Activated CD4-positive, alpha-beta T cell treated with anti-CD3 and anti-CD28 coated beads, Interleukin-2, amount 50 U/mL, for 48 hours (primary cell): ENCODE measurements around the gene S1PR3.
A peak's percentile ranks its signal among the peaks of the same experiment; 100 is the strongest.
"Not testable (repeated sequence)": the region's sequence is repeated elsewhere in the genome, so short reads cannot be mapped to it uniquely, and the experiment has no call there.

Experiments used
- DNase-seq, 2 experiments: peaks; one replicate each; pipeline ENCODE4 v3.0.0-alpha.2; 2020

Gene S1PR3

DNA sequence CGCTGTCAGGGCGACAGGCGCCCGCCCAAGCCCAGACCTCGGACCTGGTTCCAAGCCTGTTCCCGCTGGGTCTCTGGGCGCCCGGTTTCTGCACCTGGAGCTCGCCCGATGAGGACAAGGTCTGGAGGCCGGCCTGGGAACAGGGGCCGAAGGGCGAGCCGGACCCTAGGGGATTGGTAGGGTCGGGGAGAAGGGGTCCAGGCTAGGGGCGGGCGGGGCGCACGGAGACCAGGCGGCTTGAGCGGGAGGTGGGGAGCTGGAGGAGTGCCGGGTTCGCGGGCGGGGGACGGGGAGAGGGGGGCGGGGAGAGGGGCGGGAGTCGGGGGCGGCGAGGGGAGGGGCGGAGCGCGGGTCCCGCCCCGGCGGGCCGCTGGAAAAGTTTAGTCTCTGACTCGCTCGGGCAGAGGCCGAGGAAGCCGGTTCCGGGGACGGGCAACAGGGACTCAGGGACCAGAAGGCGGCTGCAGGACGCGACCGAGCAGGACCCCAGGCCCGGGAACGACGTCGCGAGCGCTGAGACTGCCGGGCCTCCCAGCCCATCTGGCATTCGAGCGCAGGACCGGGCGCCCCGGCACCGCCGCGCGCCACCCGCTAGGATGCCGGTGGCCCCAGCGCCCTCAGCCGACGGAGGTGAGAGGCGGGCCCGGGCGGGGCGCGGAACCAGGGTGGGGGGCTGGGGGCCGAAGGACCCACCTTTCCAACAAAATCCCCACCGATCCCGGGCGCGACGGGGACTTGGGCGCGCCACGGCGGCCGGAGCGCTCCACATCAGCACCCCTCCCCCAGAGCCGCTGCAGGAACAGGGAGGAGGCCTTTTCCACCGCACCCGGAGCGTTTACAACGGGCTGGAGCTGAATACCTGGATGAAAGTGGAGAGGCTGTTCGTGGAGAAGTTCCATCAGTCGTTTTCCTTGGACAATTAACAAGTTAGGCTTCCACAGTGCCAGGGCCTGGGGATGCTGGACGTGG lies at the start of gene S1PR3:
Gene S1PR3, plus strand, starts transcription at position 403 of the 969 bp plus-strand sequence. CDS start 9,733 bp downstream, outside the sequence.
- DNase-seq: peak; percentile 45 to 58

DNA sequence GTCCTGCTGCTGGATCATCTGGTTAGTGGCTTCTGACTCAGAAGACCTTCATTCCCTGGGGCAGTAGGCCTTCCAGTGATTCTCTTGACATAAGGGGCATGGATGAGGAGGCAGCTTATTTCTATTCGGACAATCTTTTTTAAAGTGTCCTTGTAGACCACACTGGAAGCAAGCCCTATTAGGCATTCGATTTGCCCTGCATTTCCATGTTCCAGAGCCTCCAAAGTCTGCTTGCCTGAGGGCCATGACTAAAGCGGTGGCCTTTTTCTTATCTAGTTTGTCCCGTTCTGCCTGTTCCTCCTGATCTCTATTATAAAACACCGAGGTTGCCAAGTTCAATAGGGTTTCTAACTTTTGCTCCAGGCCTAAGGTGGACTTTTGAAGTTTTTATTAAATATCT lies 49.7 kb upstream of the S1PR3 start:
- not testable (repeated sequence) for DNase-seq

DNA sequence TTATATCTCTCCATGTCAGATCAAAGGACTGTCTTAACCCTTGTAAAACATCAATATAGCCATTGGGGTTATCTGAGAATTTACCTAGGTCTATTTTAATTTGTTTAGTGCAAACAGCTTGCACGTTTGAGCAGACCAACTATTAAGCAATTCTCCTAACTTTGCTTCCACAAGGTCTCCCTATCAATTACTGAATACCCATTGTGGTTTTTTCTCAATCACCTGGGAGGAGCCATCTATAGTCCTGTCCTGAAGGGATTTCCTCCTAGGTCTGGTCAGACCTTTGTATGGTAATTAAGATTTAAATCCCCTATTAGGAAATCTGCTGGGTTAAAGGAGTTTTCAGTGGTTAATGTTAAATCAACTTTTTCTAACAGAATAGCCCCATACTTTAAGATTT lies 48.9 kb upstream of the S1PR3 start:
- no peak for DNase-seq

DNA sequence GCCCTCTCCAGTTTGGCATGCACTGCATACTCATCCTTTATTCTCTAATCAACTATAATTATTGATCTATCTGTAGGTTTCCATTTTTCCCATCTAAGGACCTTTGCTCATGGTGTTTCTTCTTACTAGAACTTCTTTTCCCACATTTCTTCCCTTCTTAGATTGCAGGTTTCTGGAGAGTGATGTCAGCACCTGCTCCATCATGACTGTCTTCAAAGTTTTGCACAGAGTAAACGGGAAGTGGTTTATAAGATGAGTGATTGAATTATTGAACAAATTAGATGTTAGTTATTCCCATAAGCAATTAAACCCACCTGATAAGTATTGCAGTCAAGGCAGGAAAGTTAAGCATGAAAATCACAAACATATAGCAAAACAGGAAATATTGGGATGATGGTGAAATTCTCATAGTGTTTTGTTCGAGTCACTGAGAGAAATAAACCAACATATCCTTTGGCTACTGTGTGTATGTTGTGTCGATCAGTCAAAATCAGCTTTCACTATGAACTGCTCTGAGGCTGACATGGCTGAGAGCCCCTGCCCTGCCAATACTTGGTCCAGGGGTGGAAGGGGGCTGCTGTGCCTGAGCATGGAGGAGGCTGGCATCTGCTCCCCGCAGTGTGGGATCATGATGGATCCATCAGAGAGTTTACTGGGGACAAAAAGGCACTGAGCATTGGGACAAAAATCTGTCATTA lies 45.5 kb upstream of the S1PR3 start:
- DNase-seq: no peak

DNA sequence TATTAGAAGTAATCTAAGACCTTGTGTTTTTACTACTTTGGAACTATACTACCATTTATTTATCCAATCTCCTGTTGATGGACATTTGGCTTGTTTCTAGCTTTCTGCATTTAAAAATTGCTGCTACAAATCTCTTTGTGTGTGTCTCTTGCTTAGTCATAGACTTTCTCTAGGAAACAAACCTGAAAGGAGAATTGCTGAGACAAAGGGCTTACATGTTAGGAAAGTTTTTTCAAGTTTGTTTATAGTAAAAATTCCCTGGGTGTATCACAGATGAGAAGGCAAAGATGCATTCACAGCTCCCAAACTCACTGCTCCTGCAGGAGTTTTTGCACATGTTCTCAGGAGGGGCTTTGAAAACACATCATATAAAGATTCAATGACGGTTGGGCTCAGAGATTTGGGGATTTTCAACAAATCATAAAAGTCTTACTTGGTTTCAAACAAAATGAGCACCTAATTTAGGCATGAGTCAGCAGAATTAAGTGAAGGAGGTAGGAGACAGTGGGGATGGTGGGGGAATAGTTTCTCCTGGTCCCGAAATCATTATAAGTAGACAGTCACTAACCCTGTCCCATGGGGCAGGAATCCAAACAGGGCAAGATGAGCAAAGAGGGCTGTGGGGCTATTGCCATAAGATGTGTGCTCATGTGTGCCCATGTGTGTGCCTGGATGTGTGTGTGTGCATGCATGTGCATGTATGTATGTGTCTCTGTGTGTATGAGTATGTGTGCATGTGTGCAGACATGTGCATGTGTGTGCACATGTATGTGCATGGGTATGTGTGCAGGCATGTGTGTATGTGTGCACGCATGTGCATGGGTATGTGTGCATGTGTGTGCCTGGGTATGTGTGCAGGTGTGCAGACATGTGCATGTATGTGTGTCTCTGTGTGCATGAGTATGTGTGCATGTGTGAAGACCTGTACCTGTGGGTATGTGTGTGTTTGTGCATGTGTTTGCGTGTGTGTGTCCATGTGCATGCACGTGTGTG lies 43.4 kb upstream of the S1PR3 start:
- no peak for DNase-seq

DNA sequence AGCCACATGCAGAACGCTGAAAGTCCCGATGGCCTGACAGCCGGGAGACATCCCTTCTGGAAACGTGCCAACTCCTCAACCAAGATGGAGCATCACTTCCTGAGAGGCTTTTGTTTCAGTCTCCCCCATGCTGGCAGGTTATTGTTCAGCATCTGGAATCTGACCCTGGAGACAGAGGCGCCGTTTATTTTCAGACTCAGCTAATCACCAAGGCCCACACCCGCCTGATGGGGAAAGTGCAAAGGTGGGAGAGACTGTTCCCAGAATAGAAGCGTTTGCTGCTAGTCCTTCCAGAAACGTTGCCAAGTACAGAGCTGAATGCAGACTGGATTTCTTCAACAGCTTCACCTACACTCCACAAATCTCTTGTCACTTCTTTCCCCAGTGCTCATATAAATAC lies 41.8 kb upstream of the S1PR3 start:
- no peak for DNase-seq

DNA sequence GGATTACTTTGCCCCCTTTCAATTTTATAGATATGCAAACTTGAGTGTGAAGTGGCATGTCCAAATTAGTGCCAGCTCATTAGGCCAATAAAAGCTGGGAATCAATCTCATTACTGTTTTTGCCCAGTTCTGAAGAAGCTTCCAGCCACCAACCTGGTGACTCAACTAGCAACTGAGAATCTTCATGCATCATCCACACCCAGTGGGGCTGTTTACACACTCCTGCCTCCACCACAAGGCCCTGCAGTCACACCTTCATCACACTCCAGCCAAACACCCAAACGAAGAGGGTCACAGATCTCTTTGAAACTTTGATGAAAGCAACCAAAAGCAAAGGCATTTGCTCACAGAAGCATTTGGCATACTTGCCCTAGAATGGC lies 41.3 kb upstream of the S1PR3 start:
- peak; percentile 19 to 41 for DNase-seq

DNA sequence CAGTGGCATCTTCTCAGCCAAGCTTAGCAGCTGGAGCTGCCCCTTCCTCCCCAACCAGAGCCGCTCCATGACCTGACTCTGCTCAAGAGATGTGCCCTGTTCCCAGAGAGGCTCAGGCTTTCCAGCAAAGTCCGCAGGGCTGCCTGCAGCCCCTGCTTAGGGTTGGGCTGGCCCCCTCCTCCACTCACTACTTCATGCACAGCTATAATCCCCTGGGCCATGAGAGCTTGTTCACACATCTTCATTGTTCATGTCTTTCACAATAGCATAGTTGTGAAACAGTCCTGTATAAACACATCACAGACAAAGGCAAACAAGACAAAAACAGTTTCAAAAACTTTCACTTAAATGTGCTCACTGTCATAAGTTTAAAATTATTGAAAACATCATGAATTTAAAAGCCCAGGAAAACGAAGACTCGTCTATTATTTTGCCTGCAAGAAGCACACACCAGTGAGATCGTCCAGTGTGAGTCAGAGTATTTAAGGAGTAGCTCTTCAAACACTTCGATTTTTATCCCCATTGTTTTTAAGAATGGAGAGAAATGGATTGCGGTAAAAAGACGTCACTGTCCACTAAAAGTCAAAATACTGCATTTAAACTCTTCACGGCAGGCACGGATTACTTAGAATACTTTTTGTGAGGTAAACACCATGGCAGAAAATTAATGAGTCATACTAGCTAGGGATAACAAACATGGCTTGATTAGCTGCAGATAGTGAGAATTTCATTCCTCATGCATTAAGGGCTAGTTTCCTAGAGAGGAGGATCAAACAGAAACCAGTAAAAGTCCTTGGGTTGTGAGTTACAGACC lies 40.7 kb upstream of the S1PR3 start:
- DNase-seq: no peak

DNA sequence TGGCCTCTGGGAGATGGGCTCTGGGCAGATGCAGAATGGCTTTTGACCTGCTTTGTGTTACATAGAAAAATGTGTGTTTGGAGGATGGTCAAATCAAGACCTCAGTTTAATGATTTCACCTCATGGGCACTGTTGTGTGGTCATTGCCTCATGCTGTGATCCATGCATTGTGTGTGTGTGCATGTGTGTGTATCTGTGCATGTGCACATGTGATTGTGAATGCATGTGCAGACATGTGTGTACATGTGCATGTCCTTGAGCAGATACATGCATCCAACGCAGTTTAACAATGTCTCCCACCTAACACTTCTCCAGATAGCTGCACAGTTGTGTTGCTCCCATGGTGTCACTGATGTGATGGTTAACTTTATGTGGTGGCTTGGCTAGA lies 40.1 kb upstream of the S1PR3 start:
- DNase-seq: no peak

DNA sequence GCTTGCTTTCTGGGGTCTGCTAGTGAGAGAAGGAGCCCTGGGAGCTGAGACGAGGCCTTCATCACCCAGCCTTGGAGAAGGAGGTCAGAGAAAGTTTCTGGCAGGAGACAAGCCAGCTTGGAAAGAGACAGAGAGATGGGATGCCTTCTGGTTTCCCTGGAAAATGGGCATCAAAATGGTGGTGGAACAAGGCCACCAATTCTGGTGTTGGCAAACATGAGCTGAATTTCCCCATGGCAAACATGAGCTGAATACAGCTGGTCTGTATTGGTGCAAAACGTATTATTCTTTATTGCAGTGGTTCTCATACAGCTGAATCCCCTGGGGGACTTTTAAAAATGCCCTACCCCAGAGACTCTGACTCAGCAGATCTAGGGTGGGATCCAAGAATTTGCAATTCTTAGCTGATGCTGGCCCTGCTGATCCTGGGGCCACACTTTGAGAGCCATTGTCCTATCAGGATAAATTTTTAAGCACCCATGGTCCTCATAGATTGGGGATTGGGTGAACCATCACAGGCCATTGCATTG lies 39.1 kb upstream of the S1PR3 start:
- no peak for DNase-seq

DNA sequence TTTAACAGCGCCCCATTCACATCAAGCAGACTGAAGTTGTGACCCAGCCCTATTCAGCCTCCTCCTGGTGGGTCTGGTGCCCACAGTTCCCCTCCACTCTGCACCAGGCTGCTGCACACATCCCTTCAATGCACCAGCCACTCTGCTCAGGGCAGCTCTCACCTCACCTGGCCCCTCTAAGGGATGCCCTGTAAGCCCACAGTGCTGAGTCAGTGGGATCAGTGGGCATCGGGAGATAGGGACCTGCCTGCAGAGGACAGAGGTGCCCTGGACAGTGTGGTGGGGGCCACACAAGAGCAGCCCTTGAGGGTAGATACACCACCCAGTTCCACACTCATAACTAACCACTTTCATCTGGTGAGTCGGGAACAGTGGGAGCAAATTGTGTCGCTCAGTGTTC lies 38.3 kb upstream of the S1PR3 start:
- no peak for DNase-seq

DNA sequence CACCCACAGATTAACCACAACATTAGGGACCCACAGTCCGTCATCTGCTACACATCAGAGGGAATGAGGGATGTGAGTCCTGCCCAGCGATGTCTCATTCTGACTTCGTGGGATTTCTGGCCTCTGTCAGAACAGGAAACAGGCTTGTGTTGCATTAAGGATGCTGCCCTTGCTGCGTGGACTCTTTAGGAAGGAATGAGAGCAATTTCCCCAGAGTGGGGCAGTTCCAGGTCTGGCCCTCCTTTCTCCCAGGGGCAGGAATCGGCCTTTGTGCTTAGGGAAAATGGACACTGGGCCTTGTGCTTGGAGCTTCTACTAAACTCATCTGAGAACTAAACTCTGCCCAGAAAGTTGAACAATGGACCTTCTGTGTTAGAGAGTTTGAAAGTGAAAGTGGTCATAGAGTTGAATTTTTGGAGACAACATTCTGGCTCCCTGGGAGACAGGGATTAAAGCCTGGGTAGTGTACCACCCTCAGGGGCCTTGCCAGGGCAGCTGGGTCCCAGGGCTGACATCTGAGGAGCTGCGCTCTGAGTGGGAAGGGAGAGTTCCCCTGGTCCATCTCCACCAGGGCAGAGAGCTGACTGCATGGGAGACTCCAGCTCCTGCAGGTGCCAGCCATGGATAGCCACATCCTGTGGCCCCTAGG lies 37.8 kb upstream of the S1PR3 start:
- DNase-seq: no peak

DNA sequence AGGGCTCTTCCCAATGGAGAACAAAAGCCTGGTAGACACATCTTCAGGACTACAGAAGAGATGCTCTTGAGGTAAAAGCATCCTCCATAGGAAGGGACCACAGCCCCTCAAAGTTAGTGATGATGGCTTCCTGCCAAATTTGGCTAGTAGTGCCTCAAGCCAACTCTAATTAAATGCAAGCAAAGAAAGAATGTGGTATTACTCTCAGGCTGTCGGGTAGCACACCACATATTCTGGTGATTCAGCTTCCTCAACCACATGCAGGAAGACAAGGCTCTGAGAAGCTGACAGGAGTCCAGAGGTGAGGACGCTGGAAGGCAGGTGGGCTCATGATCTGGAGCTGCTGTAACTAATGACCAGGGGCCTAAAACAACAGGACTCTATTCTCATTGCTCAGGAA lies 37.2 kb upstream of the S1PR3 start:
- no peak for DNase-seq

DNA sequence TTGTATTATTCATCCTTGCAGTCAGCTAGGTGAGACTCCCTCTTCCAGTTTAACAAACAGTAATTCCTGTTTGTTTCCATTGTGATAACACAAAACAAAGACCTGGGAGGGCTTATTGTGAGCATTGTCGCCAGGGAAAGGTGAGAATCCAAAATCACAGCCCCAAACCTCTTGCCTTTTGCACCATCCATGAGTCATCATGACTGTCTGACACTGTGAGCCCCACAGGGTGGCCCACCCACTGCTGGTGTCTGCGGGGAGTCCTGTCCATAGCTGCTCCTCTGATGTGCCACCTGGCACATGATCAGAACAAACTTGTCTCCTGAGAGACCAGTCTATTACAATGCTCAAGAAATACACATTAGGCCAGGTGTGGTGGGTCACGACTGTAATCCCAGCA lies 33.7 kb upstream of the S1PR3 start:
- no peak for DNase-seq

DNA sequence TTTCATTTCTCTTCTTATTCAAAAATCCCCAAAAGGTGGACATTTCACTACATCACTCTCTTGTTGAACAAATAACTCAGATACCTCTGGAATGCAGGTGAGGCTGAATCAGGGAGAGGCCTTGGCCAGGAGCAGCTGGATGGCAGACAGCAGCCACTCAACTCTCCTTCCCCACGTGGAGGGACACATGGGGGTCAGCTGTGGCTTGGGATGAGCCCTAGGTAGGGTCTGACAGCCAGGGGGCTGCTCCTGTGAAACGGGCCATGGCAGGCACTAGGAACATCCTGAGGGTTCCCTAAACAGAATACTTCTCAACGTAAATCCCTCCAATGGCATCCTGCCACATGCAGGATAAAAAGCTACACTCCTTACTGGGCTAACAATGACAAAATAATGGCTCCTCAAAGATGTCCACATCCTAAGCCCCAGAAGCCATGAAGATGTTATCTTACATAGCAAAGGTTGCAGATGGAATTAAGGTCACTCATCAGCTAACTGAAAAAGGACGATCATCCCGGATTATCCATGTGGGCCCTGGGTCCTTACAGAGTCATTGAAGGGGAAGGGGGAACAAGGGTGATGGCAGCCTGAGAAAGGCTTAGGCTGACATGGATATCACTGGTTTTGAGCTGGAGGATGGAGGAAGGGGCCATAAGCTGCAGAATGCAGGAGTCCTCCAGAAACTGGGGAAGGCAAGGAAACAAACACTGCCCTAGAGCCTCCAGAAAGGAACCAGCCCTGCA lies 31.4 kb upstream of the S1PR3 start:
- DNase-seq: no peak

DNA sequence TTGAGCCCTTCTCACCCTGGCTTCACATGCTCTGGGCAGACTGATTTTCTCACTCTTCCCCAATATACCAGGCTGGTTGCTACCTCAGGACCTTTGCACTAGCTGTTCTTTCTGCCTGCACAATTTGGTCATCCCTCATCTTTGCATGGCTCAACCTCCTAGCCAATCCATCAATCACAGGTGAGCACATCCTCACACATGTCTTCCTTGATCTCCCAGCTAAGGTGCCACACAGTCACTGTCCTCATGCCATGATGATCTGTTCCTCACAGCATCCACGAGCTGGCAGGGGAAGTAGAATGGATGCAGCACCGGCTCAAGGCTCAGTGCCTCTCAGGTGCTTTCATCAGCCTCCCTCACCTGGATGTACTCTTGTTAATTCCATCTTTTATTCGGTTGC lies 30.6 kb upstream of the S1PR3 start:
- DNase-seq: no peak

DNA sequence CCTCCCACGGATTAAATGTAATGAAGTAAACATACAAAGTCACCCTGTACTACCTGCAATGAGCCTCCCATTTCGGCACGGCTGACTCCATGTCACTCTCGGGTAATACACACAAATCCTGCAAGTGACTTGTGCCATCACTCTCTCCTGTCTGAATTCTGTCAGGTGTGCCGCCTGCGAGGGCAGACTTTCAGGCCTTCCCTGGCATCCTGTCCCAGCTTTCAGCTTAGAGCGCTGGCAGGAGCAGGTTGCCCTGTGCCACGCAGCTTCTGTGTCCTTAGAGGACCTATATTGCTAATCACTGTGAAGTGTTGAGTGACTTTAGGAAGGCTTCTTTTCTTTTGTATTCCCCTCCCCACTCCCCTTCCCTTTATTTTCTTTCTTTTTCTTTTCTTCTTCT lies 25.8 kb upstream of the S1PR3 start:
- no peak for DNase-seq

DNA sequence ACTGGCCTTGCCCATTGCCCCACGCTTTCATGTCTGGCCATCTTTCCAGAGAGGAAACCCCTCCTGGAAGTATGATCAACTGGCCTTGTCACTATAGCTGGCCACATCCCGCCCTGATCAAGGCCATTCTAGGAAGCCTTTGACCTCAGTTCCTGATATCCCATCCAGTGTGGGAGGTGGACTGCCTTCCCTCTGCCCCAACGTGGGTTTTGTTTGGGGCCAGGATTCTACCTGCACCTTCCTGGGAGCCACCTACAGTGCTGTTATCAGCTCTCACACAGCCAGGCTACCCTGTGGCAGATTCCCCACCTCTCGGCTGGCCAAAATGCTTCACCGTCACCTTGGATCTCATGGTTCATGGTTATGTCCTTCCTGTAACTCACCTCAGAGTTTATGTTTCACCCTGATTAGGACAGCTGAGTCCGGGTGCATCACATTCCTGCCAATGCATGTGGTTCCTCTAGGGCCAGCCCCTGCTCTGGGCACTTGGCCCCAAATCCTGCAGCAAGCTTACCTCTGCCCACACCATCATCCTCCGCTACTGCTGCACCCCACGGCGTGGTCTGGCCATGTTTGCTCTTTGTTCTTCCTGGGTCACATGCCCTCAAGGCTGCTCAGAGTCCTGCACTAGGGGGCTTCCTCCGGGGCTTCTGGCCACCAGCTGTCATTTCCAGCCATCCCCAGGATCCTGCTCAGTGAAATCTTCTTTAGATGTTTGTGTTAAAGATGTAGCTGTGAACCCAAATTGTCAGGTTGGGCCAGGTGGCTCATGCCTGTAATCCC lies 24.2 kb upstream of the S1PR3 start:
- DNase-seq: no peak

DNA sequence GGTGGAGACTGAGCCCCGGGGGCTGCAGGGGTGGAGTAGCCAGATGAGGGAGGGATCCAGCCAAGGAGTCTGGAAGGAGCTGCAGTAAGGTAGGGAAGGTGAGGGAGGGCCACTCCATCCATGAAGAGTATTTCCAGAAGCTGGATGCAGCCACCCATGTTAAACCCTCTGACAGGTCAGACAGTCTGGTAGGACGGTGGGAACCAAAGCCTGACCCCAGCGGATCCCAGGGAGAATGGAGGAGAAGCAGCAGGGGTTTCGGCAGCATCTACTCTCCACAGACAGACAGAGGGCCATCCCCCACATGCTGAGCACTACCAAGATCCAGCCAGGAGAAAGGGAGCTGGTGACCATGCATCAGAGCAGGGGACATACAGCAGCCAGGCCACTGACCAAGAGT lies 22.5 kb upstream of the S1PR3 start:
- DNase-seq: no peak
